PC-9 (cell line): Measurements from ENCODE around the gene NARF.

ENCODE experiments used
- CTCF ChIP-seq: fragments of 200-600 bp; sonication (generic); conservative IDR thresholded peaks from 2 replicates; pipeline ENCODE4 v1.6.1; 2017; ENCODE audit warnings: mixed run types, antibody characterized with exemption, mild to moderate bottlenecking, moderate library complexity
- EZH2 ChIP-seq: fragments of 200-600 bp; sonication (generic); IDR thresholded peaks from 2 replicates; pipeline ENCODE4 v1.8.0; 2017; ENCODE audit warnings: antibody characterized with exemption, low read depth

DNA sequence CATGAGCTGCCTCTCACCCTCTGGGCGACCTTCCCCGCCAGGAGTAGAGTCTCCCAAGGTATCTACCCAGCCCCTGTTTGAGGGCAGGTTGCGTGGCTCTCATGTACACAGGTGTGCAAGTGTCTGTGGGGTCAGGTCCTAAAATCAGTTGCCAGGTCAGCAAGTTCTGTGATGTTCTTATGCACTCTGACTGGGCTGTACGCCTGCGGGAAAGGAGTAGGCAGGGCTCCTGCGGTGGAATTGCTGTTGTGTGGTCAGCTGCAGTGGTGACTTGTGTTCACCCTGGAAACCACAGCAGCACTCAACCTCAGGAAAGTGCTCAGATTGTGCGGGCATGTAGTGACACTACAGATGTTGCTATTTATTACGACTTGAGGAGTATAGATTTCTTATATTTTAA, 19.4 kb downstream of the NARF start:
- TF ChIP-seq CTCF (no peak), EZH2 (no peak)
